Measurements from ENCODE around the gene GLS. TPM values are rescaled to one million over a fixed set of nuclear protein-coding genes. Genes with fewer than 3 reads are reported as not detected.
"Not testable (repeated sequence)": the region's sequence is repeated elsewhere in the genome, so short reads cannot be mapped to it uniquely, and the experiment has no call there.

The GLS gene
- total RNA-seq, 4 donors from 2014 or later, result 175 to 274 (median 197) TPM

DNA sequence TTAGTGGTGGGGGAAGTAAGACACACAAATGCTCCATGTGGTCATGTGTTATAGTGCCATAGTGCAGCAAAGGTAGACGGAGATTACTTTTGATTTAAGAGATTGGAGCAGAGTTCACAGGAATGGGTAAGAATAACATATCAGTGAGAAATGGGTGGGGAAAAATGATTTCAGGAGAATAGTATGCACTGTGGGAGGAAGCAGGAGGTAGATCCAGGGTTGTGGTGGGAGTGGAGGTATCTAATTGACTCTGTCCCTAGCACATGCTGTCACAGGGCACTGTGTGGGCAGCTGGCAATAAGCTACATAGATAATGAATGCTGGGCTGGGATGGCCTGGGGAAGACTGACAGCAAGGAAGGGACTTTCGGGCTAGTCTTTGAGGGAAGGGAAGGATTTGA, 68.0 kb downstream of the GLS start:
- H3K4me3 ChIP-seq (replicated peaks in 1 of 3), result no peak overlapping the region
- intact Hi-C loops (cut with DNase I), result no loop called here
- H3K4me1 ChIP-seq, result peaks cover 33 to 37% of the 10 kb centered on the region in 2 donors
- H3K27me3 ChIP-seq, result no peaks in the 10 kb centered on the region
- DNase-seq, result peak in 1 of 2 donors; percentile 21
- 71 to 76% methylated on average over 2 of the region's 2 CpGs for WGBS, 2 donors
- H3K27ac ChIP-seq, result peak overlapping the region; percentile 76 to 86 (median 83)
- no peaks in the 10 kb centered on the region for H3K9me3 ChIP-seq
- TF ChIP-seq POLR2A (IDR thresholded peaks at IDR 0.05), result no peak
- TF ChIP-seq, protein P1, sequence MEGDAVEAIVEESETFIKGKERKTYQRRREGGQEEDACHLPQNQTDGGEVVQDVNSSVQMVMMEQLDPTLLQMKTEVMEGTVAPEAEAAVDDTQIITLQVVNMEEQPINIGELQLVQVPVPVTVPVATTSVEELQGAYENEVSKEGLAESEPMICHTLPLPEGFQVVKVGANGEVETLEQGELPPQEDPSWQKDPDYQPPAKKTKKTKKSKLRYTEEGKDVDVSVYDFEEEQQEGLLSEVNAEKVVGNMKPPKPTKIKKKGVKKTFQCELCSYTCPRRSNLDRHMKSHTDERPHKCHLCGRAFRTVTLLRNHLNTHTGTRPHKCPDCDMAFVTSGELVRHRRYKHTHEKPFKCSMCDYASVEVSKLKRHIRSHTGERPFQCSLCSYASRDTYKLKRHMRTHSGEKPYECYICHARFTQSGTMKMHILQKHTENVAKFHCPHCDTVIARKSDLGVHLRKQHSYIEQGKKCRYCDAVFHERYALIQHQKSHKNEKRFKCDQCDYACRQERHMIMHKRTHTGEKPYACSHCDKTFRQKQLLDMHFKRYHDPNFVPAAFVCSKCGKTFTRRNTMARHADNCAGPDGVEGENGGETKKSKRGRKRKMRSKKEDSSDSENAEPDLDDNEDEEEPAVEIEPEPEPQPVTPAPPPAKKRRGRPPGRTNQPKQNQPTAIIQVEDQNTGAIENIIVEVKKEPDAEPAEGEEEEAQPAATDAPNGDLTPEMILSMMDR (IDR thresholded peaks at IDR 0.05), result no peak
- H3K36me3 ChIP-seq, result no peaks in the 10 kb centered on the region

- no peak overlapping the region for H3K4me3 ChIP-seq (replicated peaks in 1 of 3)
- H3K27me3 ChIP-seq, result no peaks in the 10 kb centered on the region
- no peaks in the 10 kb centered on the region for H3K9me3 ChIP-seq
- WGBS, 2 donors, result 70 to 77% methylated on average over 3 of the region's 3 CpGs
- no peaks in the 10 kb centered on the region for H3K36me3 ChIP-seq
- TF ChIP-seq POLR2A (IDR thresholded peaks at IDR 0.05), result no peak
- TF ChIP-seq, protein P1 (IDR thresholded peaks at IDR 0.05), result no peak
- no peak overlapping the region for H3K27ac ChIP-seq
- no peak for DNase-seq
- intact Hi-C loops (cut with DNase I), result loop anchor here (10.0 kb wide), 1 partner anchor 76 kb away; no protein-coding TSS in a partner anchor
- peaks cover 33 to 37% of the 10 kb centered on the region in 2 donors for H3K4me1 ChIP-seq
Measured at GRCh38 chr2:190950566-190950991, 70.0 kb downstream of the GLS start.

GRCh38 chr2:190953257-190953656, 72.6 kb downstream of the GLS start:
- Histone ChIP-seq H3K4me1 (peaks cover 13% of the 10 kb centered on the region in 2 donors), H3K27me3 (no peaks in the 10 kb centered on the region), H3K9me3 (no peaks in the 10 kb centered on the region), H3K4me3 (replicated peaks in 1 of 3) (no peak overlapping the region), H3K36me3 (no peaks in the 10 kb centered on the region), H3K27ac (no peak overlapping the region)
- 32 to 36% methylated on average over 4 of the region's 4 CpGs for WGBS, 2 donors
- intact Hi-C loops (cut with DNase I), result loop anchor here (10.0 kb wide), 1 partner anchor 78 kb away; no protein-coding TSS in a partner anchor
- DNase-seq, result peak; percentile 25 to 37
- TF ChIP-seq POLR2A (IDR thresholded peaks at IDR 0.05), result no peak
- TF ChIP-seq, protein P1 (IDR thresholded peaks at IDR 0.05), result no peak

GRCh38 chr2:190959911-190960788, 79.5 kb downstream of the GLS start:
- Histone ChIP-seq H3K9me3 (no peaks in the 10 kb centered on the region), H3K4me1 (peaks cover 0 to 6% of the 10 kb centered on the region in 2 donors), H3K4me3 (replicated peaks in 1 of 3) (no peak overlapping the region), H3K27ac (no peak overlapping the region), H3K27me3 (no peaks in the 10 kb centered on the region), H3K36me3 (peaks cover 5 to 6% of the 10 kb centered on the region in 2 donors)
- 87 to 91% methylated on average over 5 of the region's 5 CpGs for WGBS, 2 donors
- intact Hi-C loops (cut with DNase I), result loop anchor here (10.0 kb wide), 1 partner anchor 85 kb away; no protein-coding TSS in a partner anchor
- DNase-seq, result no peak
- TF ChIP-seq, protein P1 (IDR thresholded peaks at IDR 0.05), result no peak
- no peak for TF ChIP-seq POLR2A (IDR thresholded peaks at IDR 0.05)

DNA sequence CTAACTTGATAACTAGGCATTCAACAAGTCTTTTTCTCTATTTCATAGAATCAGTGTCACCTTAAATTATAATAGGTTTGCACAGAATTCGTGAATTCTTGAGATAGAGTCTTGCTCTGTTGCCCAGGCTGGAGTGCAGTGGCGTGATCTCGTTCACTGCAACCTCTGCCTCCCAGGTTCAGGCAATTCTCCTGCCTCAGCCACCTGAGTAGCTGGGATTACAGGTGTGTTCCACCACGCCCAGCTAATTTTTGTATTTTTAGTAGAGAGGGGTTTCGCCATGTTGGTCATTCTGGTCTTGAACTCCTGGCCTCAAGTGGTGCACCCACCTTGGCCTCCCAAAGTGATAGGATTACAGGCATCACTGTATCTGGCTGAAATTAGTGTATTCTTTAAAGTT, 80.5 kb downstream of the GLS start:
- H3K9me3 ChIP-seq; intact Hi-C loops (cut with DNase I): not testable (repeated sequence)
- WGBS, 2 donors, result 97% methylated on average over 5 of the region's 5 CpGs

More for the DNA sequence above, 80.5 kb downstream of the GLS start:
- not testable (repeated sequence) for H3K4me3 ChIP-seq (replicated peaks in 1 of 3); DNase-seq; H3K27me3 ChIP-seq; H3K27ac ChIP-seq; H3K36me3 ChIP-seq; H3K4me1 ChIP-seq

Measured in thyroid gland (tissue), 4 donors.